ENCODE data around the gene PIRT. TPM values are rescaled to one million over a fixed set of nuclear protein-coding genes. Genes with fewer than 3 reads are reported as not detected.

The PIRT gene
- total RNA-seq, 1 experiment from 2014 or later: not detected

DNA sequence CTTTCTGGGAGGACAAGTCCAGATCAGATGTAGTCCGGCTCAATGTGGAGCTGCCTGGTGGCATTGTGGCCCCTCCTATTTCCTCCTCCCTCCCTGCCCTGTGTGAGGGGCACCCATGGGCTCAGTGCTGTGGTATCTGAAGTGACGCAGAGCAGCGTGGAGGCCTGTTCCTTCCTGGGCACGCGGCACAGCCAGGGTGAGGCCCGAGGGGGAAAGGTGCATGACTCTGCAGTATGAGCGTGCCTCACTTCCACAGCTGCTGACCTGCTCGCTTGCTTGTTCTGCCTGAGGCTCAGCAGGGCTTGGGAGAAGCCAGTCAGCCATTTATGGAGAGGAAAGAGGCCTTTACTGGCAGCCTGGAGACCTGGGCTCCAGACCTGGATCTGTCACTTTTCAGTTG is 45.7 kb downstream of the PIRT start:
- CTCF ChIA-PET: no interaction called here
- Histone ChIP-seq H3K9me3 (ENCODE audit: control insufficient read depth in 1 of 2, insufficient read depth in 1 of 2, low read depth in 1 of 2, low read length in 2 of 2) (no peaks in the 10 kb centered on the region), H3K4me3 (replicated peaks in 1 of 2; ENCODE audit: low read depth in 1 of 2, low read length in 2 of 2) (no peak overlapping the region), H3K9me2 (ENCODE audit: insufficient read depth) (no peaks in the 10 kb centered on the region), H3K27ac (ENCODE audit: low read depth, low read length) (no peak overlapping the region), H3K27me3 (ENCODE audit: insufficient read depth, low read length) (peaks cover 10% of the 10 kb centered on the region; the same call in 1 of the 2 replicates), H3K79me2 (ENCODE audit: insufficient read depth, low read length) (no peaks in the 10 kb centered on the region), H3K36me3 (ENCODE audit: control insufficient read depth in 1 of 2, insufficient read depth in 2 of 2, low read length in 2 of 2) (no peaks in the 10 kb centered on the region), H2AFZ (ENCODE audit: low read depth, low read length, poor library complexity, severe bottlenecking) (no peak overlapping the region), H3K4me2 (ENCODE audit: low read length) (no peak overlapping the region), H4K20me1 (ENCODE audit: insufficient read depth) (no peaks in the 10 kb centered on the region), H3K9ac (ENCODE audit: low read length) (no peak overlapping the region), H3K4me1 (ENCODE audit: control insufficient read depth in 1 of 2, insufficient read depth in 2 of 2, low read length in 2 of 2) (no peaks in the 10 kb centered on the region)
- POLR2A ChIA-PET: no interaction called here
- BruUV-seq (replicated peaks): no TSS peak
- ATAC-seq (no peak), DNase-seq (ENCODE audit: low read depth, low spot score) (no peak)
- TF ChIP-seq CEBPB (IDR thresholded peaks at IDR 0.05; ENCODE audit: low read depth) (no peak), TCF7L2 (IDR thresholded peaks at IDR 0.05; ENCODE audit: borderline replicate concordance, extremely low read depth, insufficient read depth, insufficient read length) (no peak), ZFX (IDR thresholded peaks at IDR 0.05) (no peak), CBX3 (IDR thresholded peaks at IDR 0.05; ENCODE audit: low read depth) (no peak), EZH2phosphoT487 (IDR thresholded peaks at IDR 0.05; ENCODE audit: borderline replicate concordance) (no peak), FOSL1 (IDR thresholded peaks at IDR 0.05; ENCODE audit: low read depth) (no peak), POLR2AphosphoS5 (IDR thresholded peaks at IDR 0.05; ENCODE audit: low read depth, low read length) (no peak)
- TF ChIP-seq, protein P1, sequence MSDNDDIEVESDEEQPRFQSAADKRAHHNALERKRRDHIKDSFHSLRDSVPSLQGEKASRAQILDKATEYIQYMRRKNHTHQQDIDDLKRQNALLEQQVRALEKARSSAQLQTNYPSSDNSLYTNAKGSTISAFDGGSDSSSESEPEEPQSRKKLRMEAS (IDR thresholded peaks at IDR 0.05): no peak
- TF ChIP-seq, protein P2, sequence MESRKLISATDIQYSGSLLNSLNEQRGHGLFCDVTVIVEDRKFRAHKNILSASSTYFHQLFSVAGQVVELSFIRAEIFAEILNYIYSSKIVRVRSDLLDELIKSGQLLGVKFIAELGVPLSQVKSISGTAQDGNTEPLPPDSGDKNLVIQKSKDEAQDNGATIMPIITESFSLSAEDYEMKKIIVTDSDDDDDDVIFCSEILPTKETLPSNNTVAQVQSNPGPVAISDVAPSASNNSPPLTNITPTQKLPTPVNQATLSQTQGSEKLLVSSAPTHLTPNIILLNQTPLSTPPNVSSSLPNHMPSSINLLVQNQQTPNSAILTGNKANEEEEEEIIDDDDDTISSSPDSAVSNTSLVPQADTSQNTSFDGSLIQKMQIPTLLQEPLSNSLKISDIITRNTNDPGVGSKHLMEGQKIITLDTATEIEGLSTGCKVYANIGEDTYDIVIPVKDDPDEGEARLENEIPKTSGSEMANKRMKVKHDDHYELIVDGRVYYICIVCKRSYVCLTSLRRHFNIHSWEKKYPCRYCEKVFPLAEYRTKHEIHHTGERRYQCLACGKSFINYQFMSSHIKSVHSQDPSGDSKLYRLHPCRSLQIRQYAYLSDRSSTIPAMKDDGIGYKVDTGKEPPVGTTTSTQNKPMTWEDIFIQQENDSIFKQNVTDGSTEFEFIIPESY (IDR thresholded peaks at IDR 0.05; ENCODE audit: extremely low read depth, insufficient replicate concordance, low read length): no peak
- RAD21 ChIA-PET (ENCODE audit: low non-redundant PET in 1 of 2, low total read pairs in 2 of 2, uncharacterized antibody in 2 of 2, unreplicated experiment in 2 of 2): no interaction called here
- intact Hi-C loops (cut with micrococcal nuclease): no loop called here

Measured in HCT116 (cell line).